Activated CD4-positive, alpha-beta T cell treated with anti-CD3 and anti-CD28 coated beads, Interleukin-2, amount 50 U/mL, for 48 hours (primary cell): ENCODE measurements around the gene IREB2.
"Not testable (repeated sequence)": the region's sequence is repeated elsewhere in the genome, so short reads cannot be mapped to it uniquely, and the experiment has no call there.

ENCODE experiments used
- DNase-seq, 2 experiments: peaks; one replicate each; pipeline ENCODE4 v3.0.0-alpha.2; 2020

The IREB2 gene

GRCh38 chr15:78434711-78435110 is 3.3 kb upstream of the IREB2 start:
- DNase-seq: not testable (repeated sequence)

- DNase-seq: peak in 1 of 2 experiments; percentile 7
These were observed 782 bp upstream of the IREB2 start for GRCh38 chr15:78437107-78437761.

GRCh38 chr15:78438619-78439285 is 736 bp downstream of the IREB2 start:
- peak; percentile 28 to 41 for DNase-seq

GRCh38 chr15:78440375-78441373 is 2.7 kb downstream of the IREB2 start:
- no peak for DNase-seq

GRCh38 chr15:78444255-78444654 is 6.2 kb downstream of the IREB2 start:
- DNase-seq: no peak

- DNase-seq: no peak
These were observed 7.9 kb downstream of the IREB2 start for GRCh38 chr15:78445875-78446274.

GRCh38 chr15:78446551-78446950 is 8.5 kb downstream of the IREB2 start:
- DNase-seq: no peak

- DNase-seq: no peak
These were observed 10.6 kb downstream of the IREB2 start for GRCh38 chr15:78448441-78449219.

GRCh38 chr15:78449220-78449999 is 11.4 kb downstream of the IREB2 start:
- no peak for DNase-seq

- DNase-seq: no peak
These were observed 12.4 kb downstream of the IREB2 start for GRCh38 chr15:78450285-78450858.

GRCh38 chr15:78452485-78452884 is 14.5 kb downstream of the IREB2 start:
- DNase-seq: no peak

GRCh38 chr15:78453447-78453846 is 15.4 kb downstream of the IREB2 start:
- no peak for DNase-seq

- no peak for DNase-seq
These were observed 17.0 kb downstream of the IREB2 start for GRCh38 chr15:78454992-78455391.

GRCh38 chr15:78455749-78456148 is 17.7 kb downstream of the IREB2 start:
- DNase-seq: no peak

GRCh38 chr15:78456426-78456825 is 18.4 kb downstream of the IREB2 start:
- DNase-seq: no peak

GRCh38 chr15:78457101-78457500 is 19.1 kb downstream of the IREB2 start:
- no peak for DNase-seq

- DNase-seq: no peak
These were observed 22.7 kb downstream of the IREB2 start for GRCh38 chr15:78460737-78461136.

GRCh38 chr15:78461171-78461888 is 23.3 kb downstream of the IREB2 start:
- no peak for DNase-seq

GRCh38 chr15:78469031-78469430 is 31.0 kb downstream of the IREB2 start:
- DNase-seq: no peak

- DNase-seq: no peak
These were observed 39.3 kb downstream of the IREB2 start for GRCh38 chr15:78477295-78477694.

GRCh38 chr15:78479650-78480049 is 41.6 kb downstream of the IREB2 start:
- DNase-seq: no peak
